ENCODE data around the gene ELOF1.

GRCh38 chr19:11513946-11514345, 45.1 kb downstream of the ELOF1 start:
- TF ChIP-seq CTCF (IDR thresholded peaks at IDR 0.05): no peak
- no peak for TF ChIP-seq POLR2A (IDR thresholded peaks at IDR 0.05)
